GM19239 (cell line): Measurements from ENCODE around the gene CYBA.

Experiments used
- DNase-seq: peaks from one replicate; pipeline ENCODE4 v3.0.0; 2011; ENCODE audit warnings: low spot score; ENCODE audit not compliant: insufficient read length
- FAIRE-seq: peaks from 2 replicates; lab custom pipeline; 2011; peaks lifted over from hg19 to GRCh38; lab: Jason Lieb, UNC

CYBA gene

DNA sequence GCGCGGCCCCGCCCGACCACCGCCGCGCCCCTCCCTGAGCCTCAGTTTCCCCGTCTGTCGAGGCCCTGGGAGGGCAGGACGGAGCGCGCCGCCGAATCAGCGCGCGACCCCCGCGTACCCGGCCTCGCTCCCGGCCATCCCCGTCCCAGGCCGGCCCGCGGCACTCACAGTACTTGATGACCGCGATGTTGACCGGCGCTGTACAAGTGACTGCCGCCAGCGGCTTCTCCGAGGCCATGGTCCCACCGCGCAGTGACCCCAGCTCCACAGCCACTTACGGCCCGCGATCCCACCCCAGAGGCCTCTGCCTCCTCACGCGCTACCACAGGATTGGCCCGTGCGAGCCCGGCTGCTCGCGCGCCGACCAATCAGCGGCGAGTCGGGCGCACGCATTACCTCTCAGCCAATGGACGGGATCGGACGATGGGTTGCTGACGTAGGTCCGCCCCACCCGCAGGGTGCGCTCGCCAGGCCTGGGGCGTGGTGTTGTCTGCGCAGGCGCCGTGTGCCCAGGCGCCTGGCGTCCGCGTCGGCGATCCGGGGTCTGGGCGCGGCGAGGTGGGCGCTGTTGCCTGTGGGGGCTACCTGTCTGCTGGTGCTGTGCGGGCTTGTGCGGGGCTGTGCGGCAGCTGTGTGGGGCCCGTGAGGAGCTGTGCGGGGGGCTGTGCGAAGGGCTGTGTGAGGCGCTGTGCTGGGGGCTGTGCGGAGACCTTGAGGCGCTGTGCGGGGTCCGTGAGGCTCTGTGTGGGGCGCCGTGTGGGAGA, 12.2 kb upstream of the CYBA start, which contains the start of gene MVD:
TSS of gene MVD (minus strand) at position 249 of the 764 bp plus-strand sequence. CDS start at position 238, 11 bp downstream.
- peak; percentile 99 for DNase-seq
- peak; percentile 97 for FAIRE-seq

DNA sequence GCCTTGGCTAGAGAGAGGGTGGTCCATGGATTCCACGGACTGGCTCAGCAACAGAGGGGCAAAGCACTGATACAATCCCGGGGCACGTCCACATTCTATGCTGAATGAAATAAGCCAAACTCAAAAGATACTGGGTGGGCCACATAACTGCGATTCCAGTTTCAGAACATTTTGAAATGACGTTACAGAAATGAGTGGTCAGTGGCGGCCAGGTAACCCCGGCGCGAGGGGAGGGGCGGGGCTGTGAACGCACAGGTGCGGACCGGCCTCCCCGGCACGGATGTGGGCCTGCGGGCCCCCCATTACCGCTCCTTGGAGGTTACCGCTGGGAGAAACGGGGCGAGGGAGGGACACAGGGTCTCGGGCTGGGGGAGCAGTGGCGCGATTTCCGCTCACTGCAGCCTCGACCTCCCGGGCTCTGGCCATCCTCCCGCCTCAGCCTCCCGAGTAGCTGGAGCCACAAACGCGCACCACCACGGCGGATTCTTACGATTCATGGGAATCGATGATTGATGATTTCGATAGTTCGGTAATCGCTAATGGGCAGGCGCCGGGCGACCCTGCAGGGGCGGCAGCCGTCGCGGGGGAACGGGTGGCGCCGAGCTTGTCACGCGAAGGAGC, 11.5 kb upstream of the CYBA start:
- no peak for DNase-seq
- FAIRE-seq, result no peak

DNA sequence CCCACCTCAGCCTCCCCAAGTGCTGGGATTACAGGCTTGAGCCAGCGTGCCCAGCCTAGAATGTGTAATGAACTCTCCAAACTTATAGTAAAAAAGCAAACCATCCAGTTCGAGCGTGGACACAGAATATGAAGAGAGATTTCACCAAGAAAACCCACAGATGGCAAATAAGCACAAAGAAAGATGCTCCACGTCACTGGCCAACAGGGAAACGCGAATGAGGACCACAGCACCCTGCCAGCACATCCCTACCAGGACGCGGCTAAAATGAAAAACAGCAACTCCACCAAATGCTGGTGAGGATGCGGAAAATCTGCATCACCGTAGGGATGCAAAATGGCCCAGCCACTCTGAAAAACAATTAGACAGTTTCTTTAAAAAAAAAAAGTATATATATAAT, 10.6 kb upstream of the CYBA start:
- FAIRE-seq, result no peak

DNA sequence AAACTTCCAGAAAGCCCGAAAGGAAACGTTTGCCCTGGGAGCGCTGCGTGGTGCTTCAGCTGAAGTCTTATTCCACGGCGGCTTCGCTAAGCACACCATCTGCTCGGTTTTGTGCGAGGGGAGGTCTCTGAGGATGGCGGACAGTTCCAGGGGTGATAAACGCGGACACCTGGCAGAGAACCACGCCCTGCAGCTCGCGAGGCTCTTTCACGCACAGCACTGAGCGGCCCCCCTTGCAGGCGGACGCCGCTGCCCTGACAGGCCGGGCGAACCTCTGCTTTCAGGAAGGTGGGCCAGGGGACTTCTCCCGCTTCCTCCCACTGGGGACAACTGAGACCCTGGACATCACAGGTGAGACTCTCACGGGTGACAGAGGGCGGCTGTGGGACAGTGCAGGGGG, 8.3 kb upstream of the CYBA start:
- FAIRE-seq (no peak), DNase-seq (no peak)

More for the DNA sequence above, 10.6 kb upstream of the CYBA start:
- DNase-seq, result no peak

DNA sequence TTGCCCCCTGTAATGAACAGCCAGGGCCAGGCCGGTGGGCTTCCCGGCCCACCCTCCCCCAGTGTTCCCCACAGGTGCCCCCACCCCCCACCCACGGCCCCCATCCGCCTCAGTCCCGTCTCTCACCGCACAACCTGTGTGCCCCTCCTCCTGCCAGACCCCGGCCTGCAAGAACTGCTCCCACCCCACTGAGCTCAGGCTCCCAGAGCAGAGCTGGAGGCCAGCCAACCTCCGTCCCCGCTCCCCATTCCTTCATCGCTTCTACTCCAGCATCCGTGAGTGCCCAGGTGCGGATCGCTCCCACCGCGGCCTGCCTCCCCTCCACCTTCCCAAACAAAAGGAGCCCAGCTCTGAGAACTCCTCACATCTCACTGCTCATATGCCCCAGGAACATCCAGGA, 7.9 kb upstream of the CYBA start:
- FAIRE-seq (no peak), DNase-seq (no peak)

- DNase-seq (no peak), FAIRE-seq (no peak)
Measured at GRCh38 chr16:88657371-88657770, 6.5 kb upstream of the CYBA start.

DNA sequence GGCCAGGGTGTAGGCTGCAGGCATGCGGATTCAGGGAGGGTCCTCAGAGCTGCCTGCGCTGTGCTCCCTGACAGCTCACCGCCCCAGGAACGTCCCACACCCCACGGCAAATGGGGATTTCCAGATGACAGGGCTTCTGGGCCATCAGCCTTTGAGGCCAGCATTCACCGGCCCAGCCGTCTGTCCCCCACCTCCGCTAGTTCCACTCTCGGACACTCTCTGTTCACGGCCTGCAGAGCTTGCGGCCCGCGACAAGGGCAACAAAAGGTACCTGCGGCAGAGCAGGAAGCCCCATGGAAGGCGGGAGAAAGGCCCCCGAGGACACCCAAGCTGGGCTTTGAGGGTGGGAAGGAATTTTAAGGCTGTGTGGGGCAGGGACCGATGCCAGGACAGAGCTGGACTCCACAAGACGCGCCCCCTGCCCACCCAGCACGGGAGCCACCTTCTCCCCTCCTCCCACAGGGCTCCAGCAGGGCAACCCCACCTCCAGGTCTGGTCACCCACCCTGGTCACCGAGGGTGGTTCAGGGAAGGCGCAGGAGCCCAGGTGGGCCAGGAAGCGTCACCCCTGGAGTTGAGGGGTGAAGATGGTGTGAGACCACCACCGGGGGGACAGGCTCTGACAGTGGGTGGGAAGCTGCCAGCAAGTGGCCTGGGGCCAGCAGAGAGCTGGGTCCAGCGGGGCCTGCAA, 5.6 kb upstream of the CYBA start:
- no peak for FAIRE-seq

GRCh38 chr16:88655733-88656281, 5.0 kb upstream of the CYBA start:
- no peak for DNase-seq
- no peak for FAIRE-seq

More for the DNA sequence above, 5.6 kb upstream of the CYBA start:
- no peak for DNase-seq

GRCh38 chr16:88655053-88655732, 4.3 kb upstream of the CYBA start:
- FAIRE-seq, result no peak

GRCh38 chr16:88654363-88655052, 3.7 kb upstream of the CYBA start:
- no peak for DNase-seq
- no peak for FAIRE-seq

More at GRCh38 chr16:88655053-88655732, 4.3 kb upstream of the CYBA start:
- no peak for DNase-seq

- FAIRE-seq (no peak), DNase-seq (no peak)
Measured at GRCh38 chr16:88653596-88654362, 2.9 kb upstream of the CYBA start.

DNA sequence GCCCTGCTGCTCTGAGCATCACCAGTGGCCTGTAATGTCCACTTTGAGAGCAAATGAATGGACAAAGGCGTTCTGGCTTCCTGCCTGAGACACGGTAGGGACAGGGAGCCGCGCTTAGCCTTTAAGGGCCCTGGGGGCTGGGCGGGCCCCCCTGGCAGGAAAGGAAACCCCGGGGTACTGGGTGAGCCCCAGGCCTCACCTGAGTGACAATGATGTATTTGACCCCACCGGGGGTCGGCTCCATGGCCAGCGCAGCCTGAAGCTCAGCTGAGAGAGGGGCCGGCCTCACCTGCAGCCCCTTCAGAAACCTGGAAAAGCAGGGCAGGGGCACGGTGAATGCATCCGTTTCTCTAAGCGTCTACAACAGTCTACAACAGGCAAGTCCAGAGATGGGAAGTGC, 2.2 kb upstream of the CYBA start:
- FAIRE-seq (no peak), DNase-seq (no peak)

DNA sequence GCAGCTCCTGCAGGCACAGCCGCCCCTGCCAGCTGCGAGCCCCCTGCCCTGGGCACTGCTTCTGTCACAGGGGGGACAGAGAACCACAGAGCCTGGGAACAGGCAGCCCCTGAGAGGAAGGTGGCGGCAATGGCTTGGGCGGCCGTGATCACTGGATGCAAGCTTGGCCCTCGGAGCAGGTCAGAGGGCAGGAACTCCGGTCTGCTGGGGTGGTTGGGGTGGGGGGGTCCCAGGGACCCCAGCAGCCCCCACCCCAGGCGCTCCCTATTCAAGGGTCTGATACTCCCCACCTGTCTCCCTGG, 1.9 kb upstream of the CYBA start:
- no peak for FAIRE-seq
- no peak for DNase-seq

DNA sequence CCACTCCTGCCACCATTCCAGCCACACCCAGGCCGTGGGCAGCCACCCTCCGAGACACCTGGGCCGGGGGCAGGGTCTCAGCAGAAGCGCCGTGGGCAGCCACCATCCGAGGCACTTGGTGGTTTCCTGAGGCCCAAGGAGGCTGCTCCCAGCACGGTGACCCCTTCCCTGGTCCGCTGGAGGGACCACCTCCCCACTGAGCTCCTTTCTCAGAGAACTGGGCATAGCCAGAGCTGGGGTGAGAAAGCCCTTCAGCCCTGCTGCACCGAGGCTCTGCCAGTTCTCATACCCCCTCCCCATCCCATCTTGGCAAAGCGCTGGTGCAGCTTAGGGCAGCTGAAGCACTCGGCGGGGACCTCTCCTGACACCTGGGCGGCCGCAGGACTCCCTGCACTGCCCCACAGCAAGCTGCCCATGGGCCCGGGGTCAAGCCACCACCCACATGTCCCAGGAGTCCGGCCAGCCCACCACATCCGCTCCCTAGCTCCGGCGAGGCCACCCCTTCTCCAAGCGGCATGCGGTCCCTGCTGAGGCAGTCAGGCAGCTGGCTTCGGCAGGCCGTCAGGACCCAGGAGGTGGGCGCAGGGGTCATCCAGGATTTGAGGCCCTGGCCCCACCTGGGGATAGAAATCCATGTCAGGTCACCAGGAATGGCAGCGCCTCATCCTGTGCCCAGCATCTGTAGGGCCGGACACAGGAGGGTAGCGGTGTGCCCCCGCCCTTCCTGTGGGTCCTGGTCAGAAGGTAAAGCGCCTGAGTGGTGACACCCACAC, 1.3 kb upstream of the CYBA start:
- DNase-seq (no peak), FAIRE-seq (no peak)

GRCh38 chr16:88651276-88651988, 579 bp upstream of the CYBA start:
- peak; percentile 99 for DNase-seq
- FAIRE-seq, result peak; percentile 98

DNA sequence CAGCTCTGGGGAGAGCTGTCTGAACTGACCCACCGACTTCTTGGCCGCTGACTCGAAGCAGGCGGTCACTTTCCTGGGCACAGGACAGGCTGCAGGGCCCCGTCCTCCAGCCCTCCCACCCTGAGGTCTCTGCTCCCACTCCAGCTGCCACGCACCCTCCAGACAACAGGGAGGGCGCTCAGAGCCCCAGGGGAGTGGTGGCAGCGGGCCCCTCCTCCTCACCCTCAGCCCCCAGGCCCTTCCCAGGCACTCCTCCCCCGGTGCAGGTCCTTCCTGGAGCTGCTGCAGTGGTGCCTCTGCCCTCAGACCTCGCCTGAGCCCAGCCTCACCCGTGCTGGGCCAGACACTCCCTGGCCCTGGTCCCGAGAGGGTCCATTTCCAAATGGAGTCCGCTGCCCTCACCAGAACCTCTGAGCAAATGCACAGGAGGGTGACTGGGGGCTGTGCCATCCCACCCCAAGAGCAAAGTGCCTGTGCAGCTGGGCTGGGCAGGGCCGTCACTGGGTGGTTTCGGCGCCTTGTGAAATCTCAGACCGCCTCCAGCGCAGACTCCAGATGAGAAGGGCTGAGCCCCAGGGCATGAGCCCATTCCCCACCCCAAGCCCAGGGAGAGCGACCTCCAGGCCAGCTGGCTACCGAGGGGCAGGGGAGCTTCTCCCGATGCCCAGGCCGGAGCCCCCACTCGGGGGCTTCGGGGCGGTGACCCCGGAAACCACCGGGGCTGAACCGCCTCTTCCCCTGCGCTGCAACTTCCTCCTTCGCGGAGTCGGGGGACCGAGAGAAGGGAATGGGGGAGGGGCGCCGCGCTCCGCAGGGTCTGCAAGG, 717 bp downstream of the CYBA start:
- peak; percentile 58 for FAIRE-seq
- DNase-seq, result no peak
